Activated CD4-positive, alpha-beta memory T cell treated with anti-CD3 and anti-CD28 coated beads, Interleukin-2, amount 10 ng/mL, durations not matched to agents 7 days and 5 days (primary cell): ENCODE results near the gene PLA2G4E. TPM values are rescaled to one million over a fixed set of nuclear protein-coding genes. Genes with fewer than 3 reads are reported as not detected.

ENCODE experiments used
- CTCF ChIA-PET: fragments of 350-600 bp; sonication (Branson Sonifier 250); formaldehyde crosslinking; loops from one replicate; lab custom pipeline; 2021; ENCODE audit warnings: antibody characterized with exemption, inconsistent platforms; lab: Charles Lee
- POLR2A ChIA-PET: fragments of 350-600 bp; sonication (Branson Sonifier 250); formaldehyde crosslinking; loops from one replicate; lab custom pipeline; 2021; ENCODE audit warnings: antibody characterized with exemption; lab: Charles Lee
- DNase-seq: peaks from one replicate; pipeline ENCODE4 v3.0.0-alpha.2; 2020
- H3K27ac Mint-ChIP-seq: one replicate; pipeline ENCODE4 v1.8.0; 2021; ENCODE audit warnings: mild to moderate bottlenecking, mixed read lengths
- H3K27me3 Mint-ChIP-seq: one replicate; pipeline ENCODE4 v1.8.0; 2021; ENCODE audit warnings: mixed read lengths
- H3K36me3 Mint-ChIP-seq: one replicate; pipeline ENCODE4 v1.8.0; 2021; ENCODE audit warnings: low read depth, mixed read lengths
- H3K4me1 Mint-ChIP-seq: one replicate; pipeline ENCODE4 v1.8.0; 2021; ENCODE audit warnings: mixed read lengths
- H3K4me3 Mint-ChIP-seq: one replicate; pipeline ENCODE4 v1.8.0; 2021; ENCODE audit warnings: mild to moderate bottlenecking, mixed read lengths
- H3K9me3 Mint-ChIP-seq: one replicate; pipeline ENCODE4 v1.8.0; 2021; ENCODE audit warnings: mixed read lengths
- total RNA-seq, 2 experiments: library from RNA; stranded (reverse); gene quantifications; one replicate each; pipeline ENCODE4 v1.2.3, GENCODE V29; 2021

PLA2G4E gene
- total RNA-seq, 2 experiments from 2014 or later = not detected

DNA sequence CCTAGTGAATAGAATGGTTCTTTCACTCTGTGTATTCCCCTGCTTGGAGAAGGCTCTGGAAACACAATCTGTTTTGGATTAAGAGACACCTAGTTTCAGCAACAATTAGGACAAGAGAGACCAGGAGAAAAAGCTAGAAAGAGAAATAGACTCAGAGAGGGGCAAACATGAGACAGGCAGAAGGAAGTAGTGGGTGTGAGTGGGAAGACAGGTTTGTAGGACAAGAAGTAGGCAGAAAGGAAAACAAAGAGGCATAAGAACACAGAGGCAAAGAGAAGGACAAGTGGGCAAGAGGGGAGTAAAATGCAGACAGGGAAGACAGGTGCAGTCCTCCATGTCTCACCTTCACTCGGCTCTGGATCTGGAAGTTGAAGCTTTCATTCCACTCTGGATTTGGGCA lies 13.5 kb downstream of the PLA2G4E start:
- Mint-ChIP-seq H3K9me3 (no peaks in the 10 kb centered on the region), H3K4me3 (no peak overlapping the region), H3K36me3 (no peaks in the 10 kb centered on the region), H3K27me3 (no peaks in the 10 kb centered on the region), H3K27ac (no peak overlapping the region), H3K4me1 (peaks cover 19% of the 10 kb centered on the region)
- DNase-seq = no peak
- ChIA-PET POLR2A (no interaction called here), CTCF (no interaction called here)

DNA sequence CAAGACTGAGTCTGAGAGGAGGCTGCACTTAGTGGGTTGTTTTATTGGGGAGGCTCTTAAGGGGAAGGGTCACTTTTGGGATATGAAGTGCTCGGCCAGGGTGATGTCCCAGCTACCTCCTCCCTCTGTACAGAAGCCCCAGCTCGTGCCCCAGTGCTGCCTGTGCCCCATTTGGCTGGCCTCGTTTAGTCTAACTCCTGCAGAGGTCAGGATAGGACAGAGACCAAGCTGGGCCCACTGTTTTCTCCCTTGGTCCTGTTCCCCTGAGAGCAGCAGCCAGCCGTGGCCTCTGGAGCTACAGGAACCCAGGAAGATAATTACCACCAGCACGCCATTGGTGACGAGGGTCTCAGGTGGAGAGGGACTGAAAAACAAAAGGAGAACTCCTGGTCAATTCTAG lies 18.5 kb downstream of the PLA2G4E start:
- POLR2A ChIA-PET = no interaction called here
- no peak overlapping the region for H3K27ac Mint-ChIP-seq
- peaks cover 5% of the 10 kb centered on the region for H3K27me3 Mint-ChIP-seq
- no peak overlapping the region for H3K4me3 Mint-ChIP-seq
- no peaks in the 10 kb centered on the region for H3K36me3 Mint-ChIP-seq
- CTCF ChIA-PET = interaction anchor here (0.8 to 1.2 kb wide), 3 partner anchors 13 to 129 kb away, joined by 3 to 5 read pairs (median 5); no protein-coding TSS in a partner anchor
- DNase-seq = no peak
- no peaks in the 10 kb centered on the region for H3K9me3 Mint-ChIP-seq
- no peaks in the 10 kb centered on the region for H3K4me1 Mint-ChIP-seq

DNA sequence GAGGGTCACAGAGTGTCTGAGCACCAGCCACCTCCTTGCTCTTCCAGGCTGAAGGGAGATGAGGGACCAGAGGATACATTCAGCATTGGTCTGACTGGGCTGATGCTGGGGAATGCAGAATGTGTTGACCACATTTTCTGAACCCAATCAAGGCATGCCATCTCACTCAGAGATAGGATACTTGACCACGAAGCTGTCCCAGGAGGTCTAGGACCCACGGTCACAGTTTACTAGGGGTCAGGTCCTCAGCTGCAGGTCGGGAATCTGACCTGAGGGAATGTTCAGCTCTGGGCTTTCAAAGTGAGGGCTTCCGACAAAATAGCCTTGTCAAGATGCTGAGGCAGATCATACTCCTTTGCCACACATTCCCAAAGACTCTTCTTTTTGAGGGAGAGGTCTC lies 19.6 kb downstream of the PLA2G4E start:
- Mint-ChIP-seq H3K4me3 (no peak overlapping the region), H3K27me3 (peaks cover 5% of the 10 kb centered on the region), H3K9me3 (no peaks in the 10 kb centered on the region), H3K4me1 (no peaks in the 10 kb centered on the region), H3K36me3 (no peaks in the 10 kb centered on the region), H3K27ac (no peak overlapping the region)
- CTCF ChIA-PET = interaction anchor here (1.1 kb wide), 1 partner anchor 55 kb away, joined by 4 read pairs; no protein-coding TSS in a partner anchor
- POLR2A ChIA-PET = no interaction called here
- no peak for DNase-seq

DNA sequence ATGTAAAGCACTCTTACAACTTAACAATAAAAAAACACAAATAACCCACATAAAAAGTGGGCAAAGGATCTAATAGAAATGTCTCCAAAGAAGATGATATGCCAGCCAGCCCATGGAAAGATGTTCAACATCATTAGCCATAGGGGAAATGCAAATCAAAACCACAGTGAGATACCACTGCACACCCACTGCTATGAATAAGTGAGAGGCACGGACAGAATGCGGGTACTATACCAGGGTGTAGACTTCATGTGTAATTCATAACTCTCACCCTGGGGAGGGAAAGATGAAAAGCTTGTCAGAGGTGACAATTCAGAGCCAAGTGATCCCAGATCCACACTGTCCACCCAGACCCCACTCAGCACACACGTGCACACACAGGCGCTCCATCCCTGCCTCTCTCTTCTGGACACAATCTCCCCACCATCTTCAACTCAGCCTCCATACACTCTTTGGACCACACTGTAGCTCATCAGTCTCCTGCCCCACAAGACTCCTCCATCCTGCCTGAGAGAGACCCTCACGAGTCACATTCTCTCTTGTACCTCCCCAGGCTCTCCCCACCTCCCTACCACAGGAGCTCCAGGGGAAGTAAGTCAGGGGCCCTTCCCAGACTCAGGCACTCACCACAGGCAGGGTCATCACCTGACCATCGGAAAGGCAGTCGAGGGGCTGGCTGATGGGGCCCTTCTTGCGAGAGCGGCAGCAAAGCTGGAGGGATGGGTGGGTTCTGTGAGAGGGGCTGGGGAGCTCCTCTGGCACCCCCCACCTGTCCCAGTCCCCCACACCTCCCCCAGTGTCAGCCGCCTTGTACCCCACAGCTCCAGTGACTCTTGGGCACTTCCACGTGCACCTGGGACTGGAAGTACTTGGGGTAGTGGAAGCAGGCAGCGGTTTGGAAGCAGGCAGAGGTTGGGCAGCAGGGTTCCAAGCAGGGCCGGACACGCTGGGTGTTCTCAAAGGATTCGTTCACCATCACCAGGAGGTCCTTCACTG lies 21.3 kb downstream of the PLA2G4E start:
- Mint-ChIP-seq H3K36me3 (no peaks in the 10 kb centered on the region), H3K4me3 (no peak overlapping the region), H3K27me3 (peaks cover 5% of the 10 kb centered on the region), H3K27ac (no peak overlapping the region), H3K9me3 (no peaks in the 10 kb centered on the region), H3K4me1 (no peaks in the 10 kb centered on the region)
- DNase-seq = no peak
- CTCF ChIA-PET = no interaction called here
- POLR2A ChIA-PET = no interaction called here

DNA sequence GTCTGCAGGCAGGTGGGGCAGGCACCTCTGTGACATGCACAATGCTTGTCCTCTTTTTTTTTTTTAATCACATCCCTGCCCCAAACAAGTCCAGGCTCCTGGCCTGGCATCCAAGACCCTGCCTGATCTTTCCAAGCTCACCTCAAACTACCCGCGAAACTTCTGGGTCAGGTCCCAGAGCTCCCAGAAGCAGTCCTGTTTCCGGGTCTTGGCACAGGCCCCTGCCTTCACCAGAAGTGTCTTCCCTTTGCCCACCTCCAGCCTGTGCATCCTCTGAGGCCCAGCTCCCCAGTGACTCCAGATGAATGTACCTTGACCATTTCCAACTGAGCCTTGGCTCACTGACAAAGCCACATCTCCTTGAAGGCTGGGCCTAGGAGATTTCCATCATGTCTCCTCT lies 23.0 kb downstream of the PLA2G4E start:
- ChIA-PET POLR2A (no interaction called here), CTCF (interaction anchor here (1.1 to 1.2 kb wide), 3 partner anchors 58 to 87 kb away, joined by 3 read pairs; no protein-coding TSS in a partner anchor)
- no peak for DNase-seq
- Mint-ChIP-seq H3K27ac (no peak overlapping the region), H3K27me3 (peaks cover 5% of the 10 kb centered on the region), H3K9me3 (no peaks in the 10 kb centered on the region), H3K4me3 (no peak overlapping the region), H3K4me1 (no peaks in the 10 kb centered on the region), H3K36me3 (no peaks in the 10 kb centered on the region)

DNA sequence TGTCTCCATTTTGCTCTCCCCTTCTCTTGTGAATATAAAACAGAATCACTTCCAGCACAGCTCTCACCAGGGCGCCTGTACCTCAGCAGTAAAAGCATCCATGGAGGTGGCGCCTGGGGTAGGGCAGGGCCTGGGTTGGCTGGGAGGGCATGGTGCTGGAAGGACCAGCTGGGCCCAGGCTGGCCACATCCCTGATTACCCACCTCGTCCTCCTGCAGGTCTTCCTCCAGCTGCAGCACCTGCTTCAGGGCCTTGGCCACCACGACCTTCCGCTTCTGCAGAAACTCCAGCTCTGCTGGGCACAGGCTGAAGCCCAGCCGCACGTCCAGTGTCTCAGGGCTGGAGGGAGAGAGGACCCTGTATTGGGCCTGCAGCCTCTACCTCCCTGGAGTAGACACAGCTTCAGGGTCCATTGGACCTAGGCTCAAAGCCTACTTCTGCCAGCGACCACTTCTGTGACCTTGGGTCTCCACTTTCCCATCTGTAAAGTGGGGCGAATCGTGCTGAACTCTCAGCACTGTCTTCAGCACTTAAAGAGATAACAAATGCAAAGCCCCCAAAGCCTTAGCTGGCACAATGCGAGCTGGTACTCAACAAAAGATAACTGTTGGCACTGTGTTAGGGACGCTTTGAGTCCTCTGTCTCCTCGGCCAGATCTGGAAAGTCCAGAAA lies 23.8 kb downstream of the PLA2G4E start:
- Mint-ChIP-seq H3K9me3 (no peaks in the 10 kb centered on the region), H3K4me1 (no peaks in the 10 kb centered on the region)
- CTCF ChIA-PET = interaction anchor here (1.1 to 1.4 kb wide), 2 partner anchors 56 to 70 kb away, joined by 3 read pairs; no protein-coding TSS in a partner anchor

GRCh38 chr15:41996376-41996775 lies 24.5 kb downstream of the PLA2G4E start:
- no peak overlapping the region for H3K4me3 Mint-ChIP-seq
- POLR2A ChIA-PET = no interaction called here
- CTCF ChIA-PET = interaction anchor here (0.9 to 1.4 kb wide), 2 partner anchors 57 to 142 kb away, joined by 3 to 4 read pairs; no protein-coding TSS in a partner anchor
- DNase-seq = no peak
- H3K27me3 Mint-ChIP-seq = peaks cover 5% of the 10 kb centered on the region
- no peaks in the 10 kb centered on the region for H3K9me3 Mint-ChIP-seq
- no peak overlapping the region for H3K27ac Mint-ChIP-seq
- H3K4me1 Mint-ChIP-seq = no peaks in the 10 kb centered on the region
- no peaks in the 10 kb centered on the region for H3K36me3 Mint-ChIP-seq

More for the DNA sequence above, 23.8 kb downstream of the PLA2G4E start:
- no peak for DNase-seq
- Mint-ChIP-seq H3K27ac (no peak overlapping the region), H3K4me3 (no peak overlapping the region), H3K36me3 (no peaks in the 10 kb centered on the region), H3K27me3 (peaks cover 5% of the 10 kb centered on the region)
- POLR2A ChIA-PET = no interaction called here

GRCh38 chr15:41995476-41995855 lies 25.4 kb downstream of the PLA2G4E start:
- no peak for DNase-seq
- CTCF ChIA-PET = interaction anchor here (1.1 to 1.6 kb wide), 3 partner anchors 58 to 142 kb away, joined by 3 read pairs; no protein-coding TSS in a partner anchor
- no peaks in the 10 kb centered on the region for H3K9me3 Mint-ChIP-seq
- H3K4me3 Mint-ChIP-seq = no peak overlapping the region
- no peaks in the 10 kb centered on the region for H3K4me1 Mint-ChIP-seq
- no peak overlapping the region for H3K27ac Mint-ChIP-seq
- POLR2A ChIA-PET = no interaction called here
- H3K27me3 Mint-ChIP-seq = peaks cover 5% of the 10 kb centered on the region
- H3K36me3 Mint-ChIP-seq = no peaks in the 10 kb centered on the region

DNA sequence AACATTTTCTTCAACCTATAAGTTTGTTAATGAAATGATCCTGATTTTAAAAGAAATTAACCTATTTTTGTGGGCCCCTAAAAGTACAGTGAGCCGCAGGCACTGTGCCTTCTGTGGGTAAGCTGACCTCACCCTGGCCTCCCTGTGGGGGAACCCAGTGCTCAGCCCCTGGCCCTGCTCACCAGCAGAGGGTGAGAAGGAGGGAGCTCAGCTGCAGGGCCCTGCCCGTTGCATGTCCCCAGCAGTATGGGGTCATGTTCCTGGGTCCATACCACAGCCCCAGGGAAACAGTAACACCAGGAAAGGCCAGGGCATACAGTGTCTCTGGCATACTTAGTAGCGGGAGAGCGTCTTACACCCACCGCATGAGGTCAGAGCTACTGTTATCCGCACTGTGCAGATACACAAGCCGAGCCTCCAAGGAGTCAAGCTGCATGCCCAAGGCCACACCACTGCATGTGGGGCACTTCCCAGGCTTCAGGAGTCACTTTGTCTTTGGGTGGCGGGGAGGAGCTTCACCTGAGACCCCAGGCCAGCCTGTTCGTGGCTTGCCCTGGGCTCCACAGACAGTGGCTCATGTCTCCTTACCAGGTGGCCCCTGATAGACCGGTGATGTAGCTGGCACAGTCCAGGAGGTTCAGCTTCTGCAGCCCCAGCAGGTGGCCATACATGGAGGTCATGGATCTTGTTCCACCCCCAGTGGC lies 25.9 kb downstream of the PLA2G4E start:
- H3K36me3 Mint-ChIP-seq = no peaks in the 10 kb centered on the region
- DNase-seq = no peak
- no peaks in the 10 kb centered on the region for H3K4me1 Mint-ChIP-seq
- no peak overlapping the region for H3K4me3 Mint-ChIP-seq
- no peak overlapping the region for H3K27ac Mint-ChIP-seq
- no peaks in the 10 kb centered on the region for H3K9me3 Mint-ChIP-seq
- ChIA-PET POLR2A (no interaction called here), CTCF (interaction anchor here (1.1 to 1.6 kb wide), 2 partner anchors 62 to 143 kb away, joined by 3 read pairs; no protein-coding TSS in a partner anchor)
- peaks cover 5% of the 10 kb centered on the region for H3K27me3 Mint-ChIP-seq

DNA sequence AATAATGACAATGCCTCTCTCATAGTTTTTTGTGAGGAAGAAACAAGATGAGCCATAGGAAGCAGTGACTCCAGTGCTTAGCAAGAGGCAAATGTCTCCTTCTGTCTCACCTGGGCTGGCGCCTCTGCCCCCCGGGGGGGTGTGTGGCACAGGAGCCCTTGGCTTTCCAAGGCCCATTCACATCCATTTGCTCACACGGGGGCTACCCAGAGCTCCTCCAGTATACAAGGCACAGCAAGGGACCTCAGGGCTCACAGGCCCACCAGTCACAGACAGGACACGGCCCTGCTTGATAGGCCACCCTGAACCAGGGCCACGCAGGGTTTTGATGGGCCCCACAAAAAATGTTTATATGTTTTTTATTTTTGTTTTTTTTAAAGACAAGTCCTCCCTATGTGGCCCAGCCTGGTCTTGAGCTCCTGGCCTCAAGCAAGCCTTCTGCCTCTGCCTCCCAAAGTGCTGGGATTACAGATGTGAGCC lies 26.6 kb downstream of the PLA2G4E start:
- POLR2A ChIA-PET = no interaction called here
- H3K36me3 Mint-ChIP-seq = no peaks in the 10 kb centered on the region

DNA sequence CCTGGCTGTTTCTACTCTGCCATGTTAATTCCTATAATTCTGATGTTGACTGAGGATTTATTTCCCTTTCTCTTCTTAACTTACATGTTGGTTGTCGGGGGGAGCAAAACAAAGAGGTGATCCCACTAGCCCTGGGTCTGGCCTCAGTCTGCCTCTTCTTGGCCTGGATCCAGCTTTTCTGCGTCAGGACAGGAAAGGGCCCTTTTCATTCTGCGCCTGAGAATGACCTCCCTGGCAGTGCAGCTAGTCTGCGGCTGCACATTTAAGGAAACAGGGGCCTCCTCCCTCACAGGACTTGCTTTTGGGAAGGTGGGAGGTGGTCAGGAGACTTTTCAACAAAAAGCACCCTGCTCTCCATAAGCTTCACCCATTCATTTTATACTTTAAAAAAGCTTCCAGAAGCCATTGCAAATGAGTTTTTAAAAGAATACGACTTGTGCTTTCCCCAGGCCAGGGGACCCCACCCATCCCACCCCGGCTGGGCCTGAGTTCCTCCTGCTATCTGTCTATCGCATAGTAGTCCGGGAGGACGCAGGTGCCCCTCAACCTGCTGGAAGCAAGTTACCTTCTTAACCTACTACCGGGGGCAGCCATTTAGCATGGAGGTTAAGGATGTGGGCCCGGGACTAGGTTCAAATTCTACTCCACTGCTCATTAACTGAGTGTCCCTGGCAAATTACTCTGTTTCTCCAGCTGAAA lies 27.2 kb downstream of the PLA2G4E start:
- no peaks in the 10 kb centered on the region for H3K27me3 Mint-ChIP-seq

More for the DNA sequence above, 26.6 kb downstream of the PLA2G4E start:
- CTCF ChIA-PET = interaction anchor here (1.6 kb wide), 1 partner anchor 144 kb away, joined by 3 read pairs; no protein-coding TSS in a partner anchor
- H3K4me1 Mint-ChIP-seq = no peaks in the 10 kb centered on the region
- no peaks in the 10 kb centered on the region for H3K9me3 Mint-ChIP-seq
- no peak overlapping the region for H3K4me3 Mint-ChIP-seq
- H3K27me3 Mint-ChIP-seq = peaks cover 2% of the 10 kb centered on the region
- no peak overlapping the region for H3K27ac Mint-ChIP-seq
- DNase-seq = no peak

DNA sequence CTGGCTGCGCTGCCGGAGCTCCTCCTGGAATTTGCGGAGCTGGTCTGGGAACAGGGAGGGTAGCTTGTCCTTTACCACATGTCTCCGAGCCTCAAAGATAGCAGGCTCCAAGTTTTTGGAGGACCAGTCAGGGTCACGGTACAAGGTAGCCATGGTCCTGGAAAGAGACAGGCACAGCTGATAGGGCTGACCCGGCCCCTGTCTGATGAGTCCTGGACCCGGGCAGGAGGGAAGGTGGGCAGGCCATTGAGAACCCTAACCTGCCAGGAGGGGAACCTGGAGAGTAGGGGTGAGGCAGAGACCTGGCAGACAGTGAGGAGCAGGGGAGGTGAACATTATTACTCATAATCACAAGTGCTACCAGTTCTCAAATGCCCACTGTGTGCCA lies 28.0 kb downstream of the PLA2G4E start:
- ChIA-PET CTCF (interaction anchor here (0.6 kb wide), 1 partner anchor 182 kb away, joined by 3 read pairs; no protein-coding TSS in a partner anchor), POLR2A (no interaction called here)
- no peaks in the 10 kb centered on the region for H3K4me1 Mint-ChIP-seq
- DNase-seq = no peak
- no peaks in the 10 kb centered on the region for H3K36me3 Mint-ChIP-seq
- no peak overlapping the region for H3K4me3 Mint-ChIP-seq
- H3K27me3 Mint-ChIP-seq = no peaks in the 10 kb centered on the region
- H3K9me3 Mint-ChIP-seq = no peaks in the 10 kb centered on the region
- H3K27ac Mint-ChIP-seq = no peak overlapping the region

More for the DNA sequence above, 27.2 kb downstream of the PLA2G4E start:
- Mint-ChIP-seq H3K27ac (no peak overlapping the region), H3K9me3 (no peaks in the 10 kb centered on the region), H3K36me3 (no peaks in the 10 kb centered on the region), H3K4me3 (no peak overlapping the region), H3K4me1 (no peaks in the 10 kb centered on the region)
- CTCF ChIA-PET = interaction anchor here (1.6 kb wide), 1 partner anchor 144 kb away, joined by 3 read pairs; no protein-coding TSS in a partner anchor
- POLR2A ChIA-PET = no interaction called here
- no peak for DNase-seq
